Dedifferentiated amniotic fluid mesenchymal stem cell (primary cell): ENCODE data around the gene ULBP1.
"Not testable (repeated sequence)": the region's sequence is repeated elsewhere in the genome, so short reads cannot be mapped to it uniquely, and the experiment has no call there.

Source experiments
- DNase-seq: peaks from one replicate; pipeline ENCODE4 v3.0.0-alpha.2; 2016; ENCODE audit errors: extremely low spot score

ULBP1 gene

DNA sequence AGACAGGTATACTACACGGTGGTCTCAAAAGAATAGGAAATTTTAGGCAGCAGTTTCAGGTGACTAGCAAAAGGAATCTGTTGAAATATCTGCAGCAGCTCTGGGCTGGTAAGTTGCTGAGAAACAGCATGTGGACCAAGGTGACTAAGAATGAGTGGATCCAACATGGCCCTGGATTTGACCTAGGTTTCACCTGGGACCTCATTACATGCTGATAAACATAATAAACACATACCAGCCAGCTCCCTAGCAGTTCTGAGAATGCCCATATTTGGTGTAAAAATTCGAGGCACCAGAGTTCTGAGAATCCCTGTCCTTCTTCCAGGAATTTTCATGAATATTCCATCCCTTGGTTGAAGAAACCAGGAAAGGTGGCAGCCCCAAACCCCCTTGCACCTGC, 10.4 kb upstream of the ULBP1 start:
- DNase-seq = not testable (repeated sequence)

DNA sequence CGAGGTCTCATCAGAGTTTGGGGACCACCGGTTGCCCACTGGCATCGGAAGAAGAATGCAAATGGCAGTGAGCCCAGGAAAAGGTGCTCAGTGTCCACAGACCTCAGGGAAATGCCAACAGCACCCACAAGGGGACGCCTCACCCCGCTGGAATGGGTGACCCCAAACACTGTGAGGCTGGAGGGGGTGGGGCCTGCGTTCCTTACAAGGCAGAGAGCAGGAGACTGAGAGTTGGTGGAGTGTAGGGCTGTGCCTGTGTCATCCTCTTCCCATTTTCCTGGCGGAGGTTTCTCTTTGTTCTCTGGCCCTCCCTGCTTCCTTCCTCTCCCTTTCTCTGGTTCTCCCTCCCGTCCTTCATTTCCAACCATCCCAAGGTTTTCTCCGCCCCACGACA, 9.8 kb upstream of the ULBP1 start:
- DNase-seq = not testable (repeated sequence)

DNA sequence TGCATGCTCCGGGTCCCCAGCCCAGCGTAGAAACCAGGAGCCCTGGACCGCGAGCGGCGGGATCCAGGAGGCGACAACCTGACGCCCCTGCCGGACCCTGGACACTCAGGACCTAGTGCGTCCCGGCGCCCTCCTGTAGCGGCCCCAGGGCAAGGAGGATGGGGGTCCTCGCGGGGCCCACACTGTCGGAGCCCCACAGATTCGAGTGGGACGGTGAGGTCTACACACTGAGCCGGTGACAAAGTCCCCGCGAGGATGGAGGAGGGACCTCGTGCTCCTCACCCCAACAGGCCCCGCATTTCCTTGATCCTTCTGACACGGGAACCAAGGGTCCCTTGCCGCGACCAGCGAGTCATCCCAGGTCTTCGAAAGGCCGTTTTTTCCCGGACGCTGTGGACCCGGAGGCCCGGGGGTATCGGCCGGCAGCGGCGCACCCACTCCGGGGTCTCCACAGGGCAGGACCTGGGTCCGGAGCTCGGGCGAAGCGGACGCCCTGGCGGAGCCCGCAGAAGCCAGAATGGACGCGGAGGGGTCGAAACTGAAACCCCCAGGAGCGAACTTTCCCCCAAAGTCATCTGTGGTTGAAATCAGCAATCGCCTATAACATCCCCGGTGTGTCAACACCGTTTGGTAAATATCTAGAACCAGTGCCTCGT, 9.3 kb upstream of the ULBP1 start:
- not testable (repeated sequence) for DNase-seq

DNA sequence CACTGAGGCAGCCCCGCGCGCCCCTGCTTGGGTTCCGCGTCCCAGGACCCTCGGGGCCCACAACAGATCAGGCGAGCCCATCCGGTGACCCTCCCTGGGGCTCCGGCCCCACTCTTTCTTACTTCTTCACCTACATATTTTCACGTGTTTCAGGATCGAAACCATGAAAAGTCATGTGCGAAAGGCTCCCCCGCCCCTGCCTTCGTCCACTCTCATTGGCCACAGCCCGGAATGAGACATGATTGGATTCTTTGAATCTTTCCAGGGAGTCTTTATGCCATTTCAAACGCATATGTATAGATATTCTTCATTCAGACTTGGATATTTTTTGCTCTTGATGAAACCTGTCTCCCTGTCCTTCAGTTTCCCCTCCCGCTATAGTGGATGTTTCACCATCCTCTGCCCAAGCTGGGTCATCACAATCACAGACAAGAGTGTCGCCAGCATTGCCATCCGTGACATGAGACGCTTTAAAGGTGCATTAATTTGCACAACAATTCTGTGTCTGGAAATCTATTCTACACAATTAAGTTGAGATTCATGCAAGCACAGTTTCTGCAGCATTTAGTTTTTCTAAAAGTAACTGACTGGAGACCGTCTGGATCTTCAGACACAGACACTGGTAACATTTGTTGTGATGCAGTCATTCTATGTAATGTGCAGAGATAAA, 8.6 kb upstream of the ULBP1 start:
- DNase-seq = not testable (repeated sequence)

DNA sequence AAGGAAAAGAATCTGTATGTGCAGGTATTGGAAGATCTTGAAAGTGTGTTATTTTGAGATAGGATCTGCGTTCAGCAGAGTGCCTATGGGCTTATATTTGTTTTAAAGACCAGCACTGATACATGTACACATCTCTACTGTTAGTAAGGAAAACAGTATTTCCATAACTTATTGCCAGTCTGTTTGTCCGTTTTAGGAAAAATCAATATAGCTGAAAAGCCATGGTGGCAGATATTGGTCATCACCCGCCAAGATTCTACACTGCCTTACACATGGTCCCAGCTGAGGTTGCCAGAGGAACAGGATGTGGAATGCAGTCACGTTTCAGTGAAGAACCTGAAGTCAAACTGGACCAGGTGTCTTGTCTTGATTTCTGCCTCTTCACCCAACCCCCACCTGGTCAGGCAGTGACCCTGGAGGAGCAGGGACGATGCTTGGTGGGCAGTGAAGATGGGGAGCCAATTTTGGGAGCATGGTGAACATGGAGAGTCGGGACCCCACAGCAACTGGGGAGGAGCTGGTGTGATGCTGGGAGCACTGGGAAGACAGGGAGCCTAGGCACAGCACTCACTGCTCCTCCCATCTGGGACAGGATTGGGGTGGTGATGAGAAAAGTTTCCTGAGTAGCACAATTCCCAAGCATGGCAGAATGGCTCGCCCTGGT, 8.0 kb upstream of the ULBP1 start:
- DNase-seq = not testable (repeated sequence)

DNA sequence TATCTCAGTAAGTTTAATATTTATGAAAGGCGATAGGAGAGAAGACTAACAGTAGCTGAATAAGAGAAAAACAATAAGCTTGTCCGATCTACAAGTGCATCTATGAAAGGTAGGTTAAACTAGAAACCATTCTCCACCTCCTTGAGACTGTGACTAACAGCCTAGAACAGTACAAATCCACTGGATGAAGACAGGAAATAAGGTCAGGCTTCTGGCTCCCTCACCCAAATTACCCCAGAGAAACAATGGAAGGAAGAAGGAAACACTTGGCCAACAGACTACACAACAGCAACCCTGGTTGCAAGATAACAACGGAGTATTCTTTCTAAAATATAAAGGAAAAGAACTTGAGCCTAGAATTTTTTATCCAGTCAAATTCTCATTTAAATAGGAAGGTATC, 5.6 kb upstream of the ULBP1 start:
- not testable (repeated sequence) for DNase-seq

DNA sequence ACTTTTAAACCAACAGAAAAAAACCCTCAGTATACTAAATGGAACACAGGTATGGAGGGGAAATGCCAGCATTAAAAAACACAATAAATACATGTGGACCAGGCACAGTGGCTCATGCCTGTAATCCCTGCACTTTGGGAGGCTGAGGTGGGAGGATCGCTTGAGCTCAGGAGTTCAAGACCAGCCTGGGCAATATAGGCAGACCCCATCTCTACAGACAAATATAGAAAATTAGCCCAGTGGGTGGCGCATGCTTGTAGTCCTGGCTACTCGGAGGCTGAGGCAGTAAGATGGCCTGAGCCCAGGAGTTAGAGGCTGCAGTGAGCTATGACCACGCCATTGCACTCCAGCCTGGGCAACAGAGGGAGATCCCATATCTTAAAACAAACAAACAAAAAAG, 3.9 kb upstream of the ULBP1 start:
- not testable (repeated sequence) for DNase-seq

DNA sequence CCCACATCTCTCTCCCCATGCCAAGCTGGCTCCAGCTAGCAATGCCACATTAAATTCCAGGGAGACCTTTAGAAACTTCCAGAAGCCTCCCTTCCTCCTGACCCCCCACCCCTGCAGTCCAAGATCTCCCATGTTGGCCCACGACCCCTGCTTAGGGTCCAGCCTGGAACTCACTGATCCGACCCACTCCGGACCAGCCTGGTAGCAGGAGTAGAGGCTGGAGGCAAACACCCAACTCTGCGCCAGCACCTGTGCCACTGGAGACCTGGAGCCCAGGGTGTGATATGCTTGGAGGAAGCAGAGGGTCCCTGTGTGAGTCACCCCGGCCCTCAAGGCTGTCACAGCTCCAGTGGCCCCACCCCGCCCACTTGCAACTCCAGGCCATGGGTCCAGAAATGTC, 3.3 kb upstream of the ULBP1 start:
- no peak for DNase-seq

DNA sequence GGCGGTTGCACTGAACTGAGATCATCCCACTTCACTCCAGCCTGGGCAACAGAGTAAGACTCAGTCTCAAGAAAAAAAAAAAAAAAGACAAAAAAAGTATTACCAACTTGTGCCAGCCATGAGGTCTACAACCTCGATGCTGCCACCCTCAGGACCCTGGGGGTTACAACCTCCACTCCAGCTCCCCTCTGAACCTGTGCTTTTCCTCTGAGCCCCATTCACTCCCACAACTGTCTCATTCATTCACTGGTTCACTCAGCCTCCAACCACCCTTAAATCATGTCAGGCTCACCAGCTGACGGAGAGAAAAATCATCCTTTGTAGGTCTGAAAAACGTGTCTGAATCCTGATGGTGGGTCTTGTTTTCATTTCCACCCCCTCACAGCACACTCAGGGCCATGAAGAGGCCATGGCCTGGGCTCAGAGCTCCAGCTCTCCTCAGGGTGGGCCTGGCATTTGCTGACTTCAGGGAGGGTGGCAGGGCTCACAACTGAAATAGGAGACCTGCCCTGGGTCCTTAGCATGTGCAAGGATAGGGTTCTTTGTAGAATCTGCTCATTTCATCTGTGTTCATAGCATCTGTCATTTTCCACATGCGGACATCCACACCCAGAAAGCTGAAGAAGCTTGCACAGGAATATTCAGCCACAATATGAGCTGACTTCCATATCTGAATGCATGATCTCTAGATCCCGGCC, 1.9 kb upstream of the ULBP1 start:
- DNase-seq = no peak

DNA sequence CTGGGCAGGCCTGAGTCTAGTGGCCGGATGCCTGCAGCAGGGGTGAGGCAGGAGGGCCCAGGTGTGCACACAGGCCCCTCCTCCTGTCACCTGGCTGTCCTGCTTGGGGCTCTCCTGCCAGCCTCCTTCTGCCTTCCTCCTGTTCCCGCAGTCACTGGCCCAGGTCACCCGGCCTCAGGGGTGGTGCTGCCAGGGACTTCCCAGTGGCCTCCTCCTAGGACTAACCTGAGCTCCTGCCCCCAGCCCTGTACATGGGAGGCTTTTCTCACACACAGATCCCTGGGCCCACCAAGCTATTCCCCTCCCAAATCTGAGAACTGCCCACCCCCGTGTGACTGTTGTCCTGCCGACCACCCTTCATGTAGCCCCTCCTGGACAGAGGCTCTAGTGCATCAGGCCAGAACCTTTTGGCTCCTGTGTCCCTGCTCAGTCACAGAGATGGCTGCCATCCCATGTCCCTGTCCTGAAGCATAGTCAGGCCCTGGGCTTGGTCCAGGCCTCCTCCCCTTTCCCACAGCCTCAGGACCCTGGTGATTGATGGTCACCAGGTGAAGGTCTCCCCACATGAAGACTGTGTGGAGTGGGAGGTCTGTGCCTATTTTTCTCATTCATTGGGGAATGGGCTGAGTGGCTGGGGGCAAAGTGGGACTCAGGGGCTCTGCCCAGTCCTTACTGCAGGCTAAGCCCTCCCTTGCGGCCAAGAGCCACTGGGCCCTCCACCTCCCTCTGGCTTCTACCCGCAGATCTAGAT, 1.1 kb upstream of the ULBP1 start:
- no peak for DNase-seq

DNA sequence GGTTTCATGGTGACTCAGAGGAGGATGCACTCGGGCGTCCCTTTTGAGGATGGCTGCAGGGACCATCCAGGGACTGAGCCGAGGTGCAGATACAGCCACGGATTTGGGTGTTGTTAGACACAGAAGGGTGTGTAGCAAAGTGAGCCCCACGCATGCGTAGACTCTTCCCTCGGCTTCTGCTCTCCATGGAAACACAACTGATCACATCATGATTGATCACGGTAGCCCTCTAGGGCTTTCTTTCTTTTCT, 606 bp upstream of the ULBP1 start:
- DNase-seq = no peak

DNA sequence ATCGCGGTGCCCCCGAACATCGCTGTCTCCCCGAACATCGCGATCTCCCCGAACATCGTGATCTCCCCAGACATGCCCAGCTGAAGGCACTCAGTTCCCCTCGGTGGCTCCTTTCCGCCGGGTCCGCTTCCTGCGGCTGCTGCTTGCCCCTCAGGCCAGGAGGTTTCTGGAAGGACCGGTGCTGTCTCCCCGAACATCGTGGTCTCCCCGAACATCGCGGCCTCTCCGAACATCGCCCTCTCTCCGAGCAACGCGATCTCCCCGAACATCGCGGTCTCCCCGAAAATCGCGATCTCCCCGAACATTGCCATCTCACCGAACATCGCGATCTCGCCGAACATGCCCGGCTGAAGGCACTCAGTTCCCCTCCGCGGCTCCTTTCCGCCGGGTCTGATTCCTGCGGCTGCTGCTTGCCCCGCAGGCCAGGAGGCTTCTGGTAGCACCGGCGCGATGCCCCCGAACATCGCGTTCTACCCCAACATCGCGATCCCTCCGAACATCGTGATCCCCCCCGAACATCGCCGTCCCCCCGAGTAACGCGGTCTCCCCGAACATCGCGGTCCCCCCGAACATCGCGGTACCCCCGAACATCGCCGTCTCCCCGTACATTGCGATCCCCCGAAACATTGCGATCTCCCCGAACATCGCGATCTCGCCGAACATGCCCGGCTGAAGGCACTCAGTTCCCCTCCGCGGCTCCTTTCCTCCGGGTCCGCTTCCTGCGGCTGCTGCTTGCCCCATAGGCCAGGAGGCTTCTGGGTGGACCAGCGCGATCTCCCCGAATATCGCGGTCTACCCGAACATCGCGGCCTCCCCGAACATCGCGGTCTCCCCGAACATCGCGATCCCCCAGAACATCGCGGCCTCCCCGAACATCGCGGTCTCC, 808 bp downstream of the ULBP1 start:
- no peak for DNase-seq

DNA sequence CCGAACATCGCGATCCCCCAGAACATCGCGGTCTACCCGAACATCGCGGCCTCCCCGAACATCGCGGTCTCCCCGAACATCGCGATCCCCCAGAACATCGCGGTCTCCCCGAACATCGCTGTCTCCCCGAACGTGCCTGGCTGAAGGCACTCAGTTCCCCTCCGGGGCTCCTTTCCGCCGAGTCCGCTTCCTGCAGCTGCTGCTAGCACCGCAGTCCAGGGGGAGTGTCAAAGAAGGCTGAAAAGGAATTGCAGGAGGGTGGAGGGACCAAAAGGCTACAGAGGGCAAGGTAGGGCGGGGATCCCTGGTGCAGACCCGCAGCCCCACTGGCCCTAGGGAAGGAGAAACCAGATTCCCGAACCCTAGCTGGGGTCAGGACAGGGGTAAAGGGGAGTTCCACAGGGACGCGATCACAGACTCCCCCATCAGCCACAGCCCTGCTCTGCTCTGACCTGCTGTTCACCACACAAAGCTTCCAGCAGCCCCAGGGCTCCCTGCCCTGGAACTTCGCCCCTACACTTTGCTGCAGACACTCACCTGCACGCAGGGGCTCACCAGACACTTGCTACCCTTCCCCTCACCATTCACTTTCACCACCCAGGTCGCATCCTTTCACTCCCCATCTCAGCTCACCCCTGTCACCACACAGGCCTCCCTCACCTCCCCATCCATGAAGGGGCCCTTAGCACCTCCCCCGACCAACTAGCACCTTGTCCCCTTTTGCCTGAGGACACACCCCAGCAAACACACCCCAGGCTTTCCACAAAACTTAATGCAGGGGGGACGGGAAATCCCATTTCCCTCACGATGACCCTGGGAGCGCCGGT, 1.7 kb downstream of the ULBP1 start:
- DNase-seq = no peak

DNA sequence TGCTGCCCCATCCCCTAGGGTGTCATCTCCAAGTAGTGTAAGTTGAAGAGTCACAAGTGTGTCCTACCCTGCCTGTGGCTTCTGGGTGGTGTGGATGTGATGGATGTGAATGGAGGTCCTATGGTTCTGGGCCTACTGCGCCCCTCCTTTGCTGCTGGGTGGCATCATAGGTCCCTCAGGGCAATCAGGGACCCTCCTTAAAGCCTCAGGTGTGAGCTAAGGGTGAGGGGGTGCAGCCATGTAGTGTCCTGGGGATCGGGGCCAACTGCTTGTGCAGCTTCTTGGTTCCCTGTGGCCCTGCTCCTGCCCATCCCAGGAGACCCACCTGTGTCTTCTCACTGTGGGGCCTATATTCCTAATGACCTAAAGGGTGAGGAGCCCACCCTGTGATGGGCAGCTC, 2.6 kb downstream of the ULBP1 start:
- DNase-seq = not testable (repeated sequence)

DNA sequence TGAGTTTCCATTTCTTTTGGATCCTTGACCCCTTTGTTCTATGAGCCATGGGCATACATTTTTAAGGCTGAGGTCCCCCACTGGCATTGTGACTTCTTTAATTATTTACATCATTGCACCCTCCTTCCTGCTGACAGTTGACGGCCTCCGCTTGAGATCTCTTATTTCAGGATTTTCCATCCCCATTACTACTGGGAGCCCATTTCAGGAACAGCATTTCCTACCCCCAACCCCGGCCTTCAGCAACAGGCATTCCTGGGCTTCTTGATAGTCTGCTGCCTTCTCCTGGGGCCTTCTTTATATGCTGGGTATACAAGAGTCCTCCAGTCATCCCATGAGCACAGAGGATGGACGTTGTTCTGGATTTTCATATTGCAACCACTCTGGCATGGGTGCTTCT, 3.8 kb downstream of the ULBP1 start:
- no peak for DNase-seq

DNA sequence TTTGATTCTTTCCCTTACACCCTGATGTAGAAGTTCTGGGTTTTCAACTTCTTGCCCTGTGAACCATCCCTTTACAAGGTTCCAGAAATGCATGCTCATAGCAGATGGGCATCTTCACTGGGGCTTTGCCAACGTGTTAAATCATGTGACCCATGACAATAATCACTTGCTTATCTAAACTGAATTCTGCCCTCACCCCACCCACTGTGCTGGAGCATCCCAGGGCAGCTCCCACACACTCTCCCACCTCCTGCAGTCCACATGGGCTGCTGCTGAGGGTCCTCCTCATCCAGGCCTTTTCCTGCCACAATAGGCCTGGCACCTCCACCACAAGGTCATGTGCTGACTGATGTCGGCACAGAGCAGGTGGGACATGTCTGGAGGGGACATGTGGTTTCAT, 4.3 kb downstream of the ULBP1 start:
- not testable (repeated sequence) for DNase-seq

DNA sequence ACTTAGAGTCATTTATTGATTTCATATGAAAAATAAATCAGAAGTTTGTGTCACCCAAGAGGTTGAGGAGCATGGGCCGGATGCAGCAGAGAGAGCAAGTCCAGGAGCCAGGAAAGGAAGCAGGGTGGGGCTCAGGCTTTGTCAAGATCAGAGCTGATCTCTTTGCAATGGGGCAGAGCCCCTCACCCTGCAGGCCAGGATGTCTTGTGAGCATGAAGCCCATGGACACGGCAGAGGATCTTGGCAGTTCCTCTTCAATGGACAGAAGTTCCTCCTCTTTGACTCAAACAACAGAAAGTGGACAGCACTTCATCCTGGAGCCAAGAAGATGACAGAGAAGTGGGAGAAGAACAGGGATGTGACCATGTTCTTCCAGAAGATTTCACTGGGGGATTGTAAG, 5.2 kb downstream of the ULBP1 start:
- not testable (repeated sequence) for DNase-seq

DNA sequence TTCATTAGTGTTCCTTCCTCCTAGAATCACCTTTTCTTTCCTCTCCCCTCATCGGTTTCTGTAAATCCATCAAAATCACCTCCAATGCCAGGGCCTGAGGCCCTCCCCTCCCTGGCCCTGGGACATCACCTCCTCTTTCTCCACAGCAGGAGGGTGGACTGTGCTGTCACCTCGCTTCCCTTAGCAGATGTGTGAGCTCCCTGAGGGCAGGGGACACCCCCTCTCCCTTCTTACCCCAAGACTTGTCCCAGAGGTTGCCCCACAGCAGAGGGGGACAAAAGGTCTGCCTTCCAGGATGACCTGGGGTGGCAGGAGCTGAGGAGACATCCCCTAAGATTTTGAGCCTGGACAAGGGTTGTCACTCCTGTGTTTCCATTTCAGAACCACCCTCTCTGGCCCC, 5.9 kb downstream of the ULBP1 start:
- no peak for DNase-seq

DNA sequence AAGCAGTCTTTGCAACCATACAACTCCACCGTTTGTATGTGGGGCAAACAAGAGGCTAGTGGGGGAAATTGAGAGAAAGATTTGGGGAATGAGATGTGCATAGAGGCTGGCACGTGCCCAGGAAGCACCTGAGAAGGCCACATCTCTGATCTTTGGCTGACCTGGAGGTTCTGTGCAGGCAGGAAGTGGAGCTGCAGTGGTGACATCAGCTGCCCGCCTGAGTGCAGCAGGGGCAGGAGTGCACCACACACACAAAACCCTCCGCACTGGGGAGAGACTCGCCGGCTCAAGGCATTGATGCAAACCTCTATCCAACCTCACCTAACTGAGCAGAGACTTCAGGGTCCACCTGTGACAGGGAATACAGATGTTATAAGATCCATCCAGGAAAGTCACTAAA, 10.7 kb downstream of the ULBP1 start:
- DNase-seq = not testable (repeated sequence)

DNA sequence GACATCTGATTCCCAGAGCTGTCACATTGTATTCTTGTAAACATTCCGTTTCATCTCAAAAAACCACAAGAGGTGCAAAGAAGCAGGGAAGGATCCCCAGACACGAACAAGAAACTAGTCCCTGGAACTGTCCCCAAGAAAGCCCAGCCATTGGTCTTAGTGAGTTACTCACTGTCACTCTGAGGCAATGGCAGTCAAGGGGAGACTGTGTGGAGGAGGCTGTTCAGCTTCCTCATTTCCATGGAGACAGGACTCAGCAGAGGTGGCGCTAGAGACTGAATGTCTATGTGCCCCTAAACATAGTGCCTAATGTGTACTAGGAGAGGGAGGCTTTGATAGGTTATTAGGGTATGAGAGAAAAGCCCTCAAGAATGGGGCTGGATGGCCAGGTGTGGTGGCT, 11.1 kb downstream of the ULBP1 start:
- DNase-seq = no peak
